ENCODE measurements around the gene CEBPA. TPM values are rescaled to one million over a fixed set of nuclear protein-coding genes. Genes with fewer than 3 reads are reported as not detected.

The CEBPA gene
- total and polyA plus RNA-seq, 10 of the 15 experiments (the other 5 are each of a cell fraction or from before 2014, with no cell fraction given): 0.04 to 0.36 (median 0.13) TPM; not detected in 4

- intact Hi-C loops (cut with micrococcal nuclease; ENCODE audit: unreplicated experiment): no loop called here
- ATAC-seq (no peak), DNase-seq (ENCODE audit: low read depth, low spot score) (no peak), FAIRE-seq (no peak)
- H3K4me2 ChIP-seq (ENCODE audit: control insufficient read depth, insufficient read depth): no peak overlapping the region
- no peak overlapping the region for H3K27ac ChIP-seq (ENCODE audit: control insufficient read depth, insufficient read depth)
- no peaks in the 10 kb centered on the region for H3K36me3 ChIP-seq (ENCODE audit: control insufficient read depth in 2 of 2, insufficient read depth in 2 of 2, low read length in 1 of 2)
- no peaks in the 10 kb centered on the region for H3K9me3 ChIP-seq (replicated peaks; ENCODE audit: control insufficient read depth, insufficient read depth, low read length)
- peaks cover 7% of the 10 kb centered on the region for H3K4me1 ChIP-seq (ENCODE audit: control insufficient read depth, insufficient read depth, low read length)
- POLR2A ChIA-PET: no interaction called here
- 69% methylated on average over 17 of the region's 17 CpGs for WGBS (ENCODE audit: insufficient coverage, insufficient replicate concordance, low lambda C conversion rate, missing lambda C conversion rate)
- no peaks in the 10 kb centered on the region for H3K27me3 ChIP-seq (replicated peaks in 1 of 2; ENCODE audit: control insufficient read depth in 2 of 2, insufficient read depth in 2 of 2, low read length in 1 of 2)
- CTCF ChIA-PET: no interaction called here
- no TSS peak for BruUV-seq (replicated peaks)
- no peaks in the 10 kb centered on the region for H4K20me1 ChIP-seq (ENCODE audit: control insufficient read depth, insufficient read depth)
- RAD21 ChIA-PET (ENCODE audit: unreplicated experiment): no interaction called here
- SMC1A ChIA-PET (ENCODE audit: uncharacterized antibody, unreplicated experiment): no interaction called here
- TF ChIP-seq NFYA (IDR thresholded peaks at IDR 0.05; ENCODE audit: borderline replicate concordance, low read depth, low read length) (no peak), ETV6 (conservative IDR thresholded peaks at IDR 0.05 in 1 of 2, IDR thresholded peaks at IDR 0.05 in 1 of 2; ENCODE audit: borderline replicate concordance in 1 of 2, low read depth in 1 of 2) (no peak), ZNF274 (IDR thresholded peaks at IDR 0.05; ENCODE audit: insufficient read depth, insufficient read length) (no peak), KDM1A (IDR thresholded peaks at IDR 0.05; ENCODE audit: borderline replicate concordance) (no peak), RFX5 (IDR thresholded peaks at IDR 0.05; ENCODE audit: low read depth, low read length) (no peak), HDGF (IDR thresholded peaks at IDR 0.05) (no peak), SKIL (IDR thresholded peaks at IDR 0.05; ENCODE audit: low read depth, poor library complexity, severe bottlenecking) (no peak), HDAC2 (IDR thresholded peaks at IDR 0.05) (no peak), TBL1XR1 (IDR thresholded peaks at IDR 0.05; ENCODE audit: low read depth, low read length) (no peak), SREBF1 (IDR thresholded peaks at IDR 0.05; ENCODE audit: low read length) (no peak)
- in situ Hi-C loops (cut with MboI): no loop called here
- no peak overlapping the region for H3K4me3 ChIP-seq
- no peak overlapping the region for H2AFZ ChIP-seq (ENCODE audit: control insufficient read depth, low read depth, low read length)
- H3K79me2 ChIP-seq (ENCODE audit: control insufficient read depth, insufficient read depth, low read length): no peaks in the 10 kb centered on the region
- no peak overlapping the region for H3K9ac ChIP-seq (ENCODE audit: control insufficient read depth, insufficient read depth, low read length)
These were observed 27.4 kb downstream of the CEBPA start for GRCh38 chr19:33274663-33275558.

All from GM12878 (cell line).